Omental fat pad (tissue), 4 donors: ENCODE data around the gene SEMA4D. TPM values are rescaled to one million over a fixed set of nuclear protein-coding genes. Genes with fewer than 3 reads are reported as not detected.

Experiments used
- ATAC-seq: fragments of 150-250 bp; one replicate; pipeline ENCODE4 v1.9.1; 2016; ENCODE audit warnings: mild to moderate bottlenecking, moderate library complexity; ENCODE audit not compliant: low FRiP score
- DNase-seq: peaks from one replicate; pipeline ENCODE4 v3.0.0-alpha.2; 2019; ENCODE audit warnings: low spot score
- CTCF ChIP-seq, 3 donors: fragments of 450-650 bp; IDR thresholded peaks; one replicate each; pipeline ENCODE4 v1.5.1; 2016 to 2017; ENCODE audit warnings: antibody characterized with exemption in 3 of 3, mild to moderate bottlenecking in 3 of 3, moderate library complexity in 2 of 3
- total RNA-seq, 4 donors: library from RNA; depleted of rRNA; stranded (reverse); fragments of >200 nt; gene quantifications; one replicate each; pipeline ENCODE4 v1.1.0, GENCODE V29; 2016

Gene SEMA4D
- total RNA-seq, 4 donors from 2014 or later: 14.2 to 49.5 (median 18.3) TPM

DNA sequence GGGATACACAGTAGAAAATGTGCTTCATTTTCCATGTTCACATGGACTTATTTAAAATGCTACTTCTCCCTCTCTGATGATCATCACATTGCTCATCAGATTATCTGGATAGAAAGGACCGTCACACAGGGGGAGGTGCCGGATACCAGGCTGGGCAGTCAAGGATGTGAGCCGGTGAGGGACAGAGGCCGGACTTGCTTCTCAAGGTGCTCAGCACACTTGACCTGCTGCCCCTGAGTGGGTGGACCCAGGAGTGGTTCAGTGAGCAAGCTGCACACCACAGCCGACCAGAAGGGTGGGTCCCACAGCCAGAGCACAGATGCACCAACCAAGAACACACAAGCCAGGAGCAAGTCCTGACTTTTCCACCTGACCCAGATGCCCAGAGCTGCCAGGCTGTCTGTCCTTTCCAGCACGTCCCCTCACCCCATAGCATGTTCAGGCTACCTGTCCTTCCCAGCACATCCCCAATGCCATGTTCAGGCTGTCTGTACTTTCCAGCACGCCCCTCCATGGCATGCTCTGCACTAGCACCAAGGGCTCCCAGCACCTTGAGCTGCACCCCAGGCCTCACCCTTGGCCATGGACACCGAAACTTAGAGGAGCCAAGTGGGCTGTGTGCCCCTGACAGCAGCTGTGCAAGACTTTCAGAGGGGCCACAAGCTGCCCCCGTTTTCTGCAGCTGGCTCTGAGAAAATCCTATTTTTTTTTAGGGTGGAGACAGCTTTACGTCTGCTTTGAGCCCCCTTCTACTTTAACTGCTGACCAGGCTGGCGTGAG lies 101.8 kb downstream of the SEMA4D start:
- DNase-seq (no peak), ATAC-seq (peak; percentile 21)
- TF ChIP-seq CTCF (IDR thresholded peaks at IDR 0.05): no peak

GRCh38 chr9:89394412-89394811 lies 103.5 kb downstream of the SEMA4D start:
- ATAC-seq: no peak
- no peak for TF ChIP-seq CTCF (IDR thresholded peaks at IDR 0.05)
- no peak for DNase-seq

- no peak for ATAC-seq
- no peak for TF ChIP-seq CTCF (IDR thresholded peaks at IDR 0.05)
- no peak for DNase-seq
These were observed 106.3 kb downstream of the SEMA4D start for GRCh38 chr9:89391585-89391984.

DNA sequence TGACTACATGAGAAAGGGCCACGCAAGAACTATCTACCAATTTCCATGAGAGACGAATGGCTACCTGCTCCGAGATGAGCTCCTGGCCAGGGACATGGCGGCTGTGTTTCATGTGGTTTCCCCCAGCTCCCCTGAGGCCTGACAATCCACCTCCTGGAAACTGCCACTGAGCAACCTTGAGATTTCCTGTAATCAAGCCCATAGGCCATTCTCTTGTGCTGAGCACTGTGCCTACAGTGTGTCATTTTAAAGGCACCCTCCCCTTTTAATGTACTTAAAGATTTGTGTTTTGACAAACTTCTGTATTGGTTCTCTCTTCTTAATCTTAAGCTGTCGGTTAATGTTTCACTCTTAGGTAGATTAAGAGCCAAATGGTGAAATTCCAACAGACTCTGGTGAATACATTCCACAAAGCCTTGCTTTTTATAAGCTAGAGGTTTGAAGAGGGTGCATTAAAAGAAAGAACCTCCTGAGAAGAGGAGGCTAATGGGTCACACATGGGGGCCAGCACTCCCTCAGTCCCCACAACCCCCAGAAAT lies 107.3 kb downstream of the SEMA4D start:
- ATAC-seq (no peak), DNase-seq (no peak)
- TF ChIP-seq CTCF (IDR thresholded peaks at IDR 0.05): no peak

GRCh38 chr9:89390068-89390555 lies 107.8 kb downstream of the SEMA4D start:
- ATAC-seq (no peak), DNase-seq (no peak)
- no peak for TF ChIP-seq CTCF (IDR thresholded peaks at IDR 0.05)

DNA sequence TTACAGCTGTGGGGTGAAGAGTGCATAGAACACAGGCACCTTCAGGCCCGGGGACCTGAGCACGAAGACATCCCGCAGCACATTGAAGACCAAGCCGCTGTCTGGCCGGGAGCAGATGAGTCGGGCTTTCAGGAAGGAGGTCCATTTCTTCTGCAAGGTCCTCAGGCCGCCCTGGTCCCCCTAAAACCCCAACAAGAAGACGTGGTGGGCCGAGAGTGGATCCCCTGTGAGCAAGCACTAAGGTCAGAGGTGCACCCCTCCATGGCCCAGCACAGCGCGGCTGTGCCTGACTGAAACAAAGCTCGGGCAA lies 109.1 kb downstream of the SEMA4D start:
- no peak for DNase-seq
- TF ChIP-seq CTCF (IDR thresholded peaks at IDR 0.05): no peak

More for the DNA sequence above, 109.1 kb downstream of the SEMA4D start:
- ATAC-seq: no peak
